BJ (cell line): ENCODE measurements around the gene NT5DC1. TPM values are rescaled to one million over a fixed set of nuclear protein-coding genes. Genes with fewer than 3 reads are reported as not detected.

Experiments used
- CTCF ChIA-PET: fragments of 350-600 bp; formaldehyde crosslinking; extraction: SDS; loops from one replicate; lab custom pipeline; 2021; ENCODE audit warnings: antibody characterized with exemption, inconsistent platforms; lab: Yijun Ruan, JAX
- POLR2A ChIA-PET: fragments of 300-600 bp; sonication (Branson Sonifier 250); formaldehyde crosslinking; extraction: SDS; loops from one replicate; lab custom pipeline; 2021; ENCODE audit warnings: antibody characterized with exemption; lab: Charles Lee
- DNase-seq: peaks from one replicate; pipeline ENCODE4 v3.0.0-alpha.2; 2011; ENCODE audit warnings: low read depth
- H3K27me3 ChIP-seq: 2 replicates; pipeline ENCODE4 v1.6.0; 2011; ENCODE audit warnings: low read length; ENCODE audit not compliant: control insufficient read depth, insufficient read depth
- H3K36me3 ChIP-seq: 2 replicates; pipeline ENCODE4 v1.5.1; 2011; ENCODE audit warnings: low read length; ENCODE audit not compliant: control insufficient read depth, insufficient read depth
- H3K4me3 ChIP-seq: 2 replicates; pipeline ENCODE4 v1.5.1; 2011; ENCODE audit warnings: low read depth, mild to moderate bottlenecking, control low read depth, low read length
- polyA plus RNA-seq: library from polyadenylated mRNA; depleted of rRNA; stranded (reverse); fragments of >200 nt; gene quantifications from 2 replicates; pipeline ENCODE4 v1.2.3, GENCODE V29; 2011
- TF ChIP-seq, protein P1 (sequence below): IDR thresholded peaks from 2 replicates; pipeline ENCODE4 v1.5.1; 2011; ENCODE audit warnings: low read depth, mild to moderate bottlenecking, control low read depth, inconsistent platforms, low read length, moderate library complexity; ENCODE audit not compliant: insufficient read depth

The NT5DC1 gene
- polyA plus RNA-seq, 1 experiment, result 12.3 TPM

DNA sequence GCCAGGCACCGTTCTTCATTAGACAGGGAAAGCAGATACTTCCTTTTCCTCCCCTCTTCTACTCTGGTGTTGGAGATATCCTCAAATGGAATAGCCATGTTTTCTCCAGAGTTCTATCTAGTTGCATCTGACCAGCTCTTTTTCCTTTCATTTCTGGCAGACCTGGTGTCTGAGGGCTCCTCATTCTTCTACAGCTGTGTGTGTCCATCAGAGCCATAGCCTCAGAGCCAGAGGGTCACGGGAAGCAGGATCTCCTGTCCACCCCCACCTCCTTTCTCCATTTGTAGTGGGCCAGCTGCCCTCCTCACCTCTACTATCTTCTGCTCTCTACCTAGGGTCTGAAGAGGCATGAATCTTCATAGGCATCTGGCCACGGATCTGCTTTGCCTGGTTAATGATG, 96.2 kb downstream of the NT5DC1 start:
- Histone ChIP-seq H3K27me3 (no peaks in the 10 kb centered on the region), H3K4me3 (no peak overlapping the region), H3K36me3 (no peaks in the 10 kb centered on the region)
- ChIA-PET POLR2A (no interaction called here), CTCF (interaction anchor here (0.8 to 2.1 kb wide), 3 partner anchors 20 to 40 kb away, joined by 3 to 7 read pairs (median 4); no protein-coding TSS in a partner anchor)
- DNase-seq, result no peak
- TF ChIP-seq, protein P1, sequence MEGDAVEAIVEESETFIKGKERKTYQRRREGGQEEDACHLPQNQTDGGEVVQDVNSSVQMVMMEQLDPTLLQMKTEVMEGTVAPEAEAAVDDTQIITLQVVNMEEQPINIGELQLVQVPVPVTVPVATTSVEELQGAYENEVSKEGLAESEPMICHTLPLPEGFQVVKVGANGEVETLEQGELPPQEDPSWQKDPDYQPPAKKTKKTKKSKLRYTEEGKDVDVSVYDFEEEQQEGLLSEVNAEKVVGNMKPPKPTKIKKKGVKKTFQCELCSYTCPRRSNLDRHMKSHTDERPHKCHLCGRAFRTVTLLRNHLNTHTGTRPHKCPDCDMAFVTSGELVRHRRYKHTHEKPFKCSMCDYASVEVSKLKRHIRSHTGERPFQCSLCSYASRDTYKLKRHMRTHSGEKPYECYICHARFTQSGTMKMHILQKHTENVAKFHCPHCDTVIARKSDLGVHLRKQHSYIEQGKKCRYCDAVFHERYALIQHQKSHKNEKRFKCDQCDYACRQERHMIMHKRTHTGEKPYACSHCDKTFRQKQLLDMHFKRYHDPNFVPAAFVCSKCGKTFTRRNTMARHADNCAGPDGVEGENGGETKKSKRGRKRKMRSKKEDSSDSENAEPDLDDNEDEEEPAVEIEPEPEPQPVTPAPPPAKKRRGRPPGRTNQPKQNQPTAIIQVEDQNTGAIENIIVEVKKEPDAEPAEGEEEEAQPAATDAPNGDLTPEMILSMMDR, result no peak

DNA sequence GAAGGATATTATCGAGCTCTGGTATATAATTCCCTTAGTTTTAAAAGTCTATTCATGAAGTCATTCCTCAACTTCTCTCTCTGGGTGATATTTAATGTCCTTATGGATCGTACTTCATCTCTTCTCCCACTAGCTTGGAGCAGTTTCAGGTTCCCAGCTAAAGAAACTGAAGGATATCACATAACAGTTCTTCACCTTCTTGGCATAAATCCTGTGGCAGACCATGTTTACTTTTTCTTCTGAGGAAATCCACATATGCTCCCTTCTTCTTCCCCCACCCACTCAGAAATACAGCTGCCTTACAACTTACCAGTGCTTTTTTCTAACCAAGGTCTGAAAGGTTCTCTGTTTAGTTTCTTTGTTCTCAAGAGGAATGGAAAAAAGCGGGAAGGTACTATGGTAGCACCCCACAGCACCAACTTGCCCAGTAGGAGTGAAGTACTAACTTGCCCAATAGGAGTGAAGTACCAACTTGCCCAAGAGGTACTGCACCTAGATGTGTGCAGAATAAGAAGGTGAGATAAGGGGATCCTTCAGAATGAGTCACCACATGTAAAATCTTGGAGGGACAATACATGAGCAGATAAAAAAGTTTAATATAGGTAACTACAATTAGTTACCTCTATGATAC, 100.1 kb downstream of the NT5DC1 start:
- Histone ChIP-seq H3K36me3 (no peaks in the 10 kb centered on the region), H3K4me3 (no peak overlapping the region), H3K27me3 (no peaks in the 10 kb centered on the region)
- TF ChIP-seq, protein P1, result no peak
- DNase-seq, result no peak
- CTCF ChIA-PET, result no interaction called here
- POLR2A ChIA-PET, result no interaction called here

- TF ChIP-seq, protein P1, result no peak
- ChIA-PET POLR2A (no interaction called here), CTCF (no interaction called here)
- no peak for DNase-seq
- H3K4me3 ChIP-seq, result no peak overlapping the region
- no peaks in the 10 kb centered on the region for H3K36me3 ChIP-seq
- no peaks in the 10 kb centered on the region for H3K27me3 ChIP-seq
Measured at GRCh38 chr6:116201538-116201937, 100.9 kb downstream of the NT5DC1 start.

DNA sequence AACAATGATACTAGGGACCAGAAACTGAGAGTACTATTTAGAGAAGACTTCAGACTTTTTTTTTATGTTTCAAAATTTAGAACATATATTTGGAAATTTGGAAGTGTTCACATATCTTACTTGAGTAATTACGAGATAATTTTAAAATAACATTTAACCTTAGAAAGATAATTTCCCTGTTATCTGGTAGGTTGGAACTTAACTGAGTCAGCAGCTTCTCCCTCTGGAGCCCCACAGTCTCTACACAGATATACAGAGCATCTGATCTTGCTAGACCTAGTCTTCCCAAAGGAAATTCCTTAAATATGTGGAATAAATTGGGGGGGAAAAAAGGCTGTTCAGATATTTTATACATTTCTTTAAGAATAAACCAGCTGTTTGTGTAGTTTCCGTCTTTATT, 104.6 kb downstream of the NT5DC1 start:
- no peaks in the 10 kb centered on the region for H3K27me3 ChIP-seq
- TF ChIP-seq, protein P1, result no peak
- no peaks in the 10 kb centered on the region for H3K36me3 ChIP-seq
- CTCF ChIA-PET, result interaction anchor here (1.2 kb wide), 1 partner anchor 10 kb away, joined by 4 read pairs; no protein-coding TSS in a partner anchor
- no peak for DNase-seq
- POLR2A ChIA-PET, result no interaction called here
- no peak overlapping the region for H3K4me3 ChIP-seq

- Histone ChIP-seq H3K27me3 (no peaks in the 10 kb centered on the region), H3K36me3 (no peaks in the 10 kb centered on the region), H3K4me3 (no peak overlapping the region)
- TF ChIP-seq, protein P1, result no peak
- CTCF ChIA-PET, result interaction anchor here (0.6 to 3.1 kb wide), 4 partner anchors 9 to 91 kb away, joined by 3 to 21 read pairs (median 4); no protein-coding TSS in a partner anchor
- POLR2A ChIA-PET, result no interaction called here
- DNase-seq, result no peak
Measured at GRCh38 chr6:116206231-116206903, 105.7 kb downstream of the NT5DC1 start.
